IMR-90 (cell line): ENCODE data around the gene FA2H. TPM values are rescaled to one million over a fixed set of nuclear protein-coding genes. Genes with fewer than 3 reads are reported as not detected.

Source experiments
- ATAC-seq: fragments of 200-7000 bp; cut with Tn5 transposase; 2 replicates; pipeline ENCODE4 v1.9.1; 2020; ENCODE audit warnings: low read depth, mild to moderate bottlenecking, moderate library complexity
- BruUV-seq: library from RNA; stranded (reverse); fragments of 400-500 nt; replicated peaks from 2 replicates; lab custom pipeline; 2021; lab: Mats Ljungman, UMichigan
- CTCF ChIA-PET: fragments of 300-600 bp; formaldehyde crosslinking; extraction: SDS; loops from one replicate; lab custom pipeline; 2021; ENCODE audit warnings: antibody characterized with exemption; lab: Yijun Ruan, JAX
- POLR2A ChIA-PET: fragments of 300-600 bp; sonication (Branson Sonifier 250); formaldehyde crosslinking; loops from one replicate; lab custom pipeline; 2022; ENCODE audit warnings: antibody characterized with exemption; ENCODE audit not compliant: unreplicated experiment; lab: Charles Lee
- DNase-seq: peaks from one replicate; pipeline ENCODE4 v3.0.0; 2013
- H2AFZ ChIP-seq: replicated peaks from 2 replicates; pipeline ENCODE3; 2013; ENCODE audit warnings: low read length, mild to moderate bottlenecking; ENCODE audit not compliant: poor library complexity
- H2AK5ac ChIP-seq: 2 replicates; pipeline ENCODE4 v1.6.1; 2013; ENCODE audit warnings: low read depth, low read length, inconsistent platforms
- H2AK9ac ChIP-seq: replicated peaks from 2 replicates; pipeline ENCODE3; 2013; ENCODE audit warnings: mild to moderate bottlenecking, low read depth, low read length, moderate library complexity; ENCODE audit not compliant: poor library complexity
- H2BK120ac ChIP-seq: 2 replicates; pipeline ENCODE4 v1.6.1; 2013; ENCODE audit warnings: low read depth, low read length, inconsistent platforms
- H2BK15ac ChIP-seq: 3 replicates; pipeline ENCODE4 v1.6.1; 2013; ENCODE audit warnings: low read depth, low read length, inconsistent platforms
- H2BK20ac ChIP-seq: 2 replicates; pipeline ENCODE4 v1.6.1; 2013; ENCODE audit warnings: low read depth, mild to moderate bottlenecking, inconsistent platforms, low read length, moderate library complexity
- H2BK5ac ChIP-seq: 2 replicates; pipeline ENCODE4 v1.6.1; 2013; ENCODE audit warnings: mild to moderate bottlenecking, low read depth, low read length, inconsistent platforms; ENCODE audit not compliant: poor library complexity, severe bottlenecking
- H3K14ac ChIP-seq: replicated peaks from 2 replicates; pipeline ENCODE4 v1.6.1; 2013; ENCODE audit warnings: low read depth, low read length, inconsistent platforms
- H3K18ac ChIP-seq: 2 replicates; pipeline ENCODE4 v1.6.1; 2013; ENCODE audit warnings: low read depth, low read length, control low read depth
- H3K23ac ChIP-seq: 2 replicates; pipeline ENCODE4 v1.6.1; 2013; ENCODE audit warnings: low read depth, low read length, inconsistent platforms
- H3K27ac ChIP-seq: 2 replicates; pipeline ENCODE4 v1.5.1; 2013; ENCODE audit warnings: mild to moderate bottlenecking, control low read depth, low read length; ENCODE audit not compliant: insufficient read depth
- H3K27me3 ChIP-seq: 2 replicates; pipeline ENCODE4 v1.6.1; 2013; ENCODE audit warnings: low read length; ENCODE audit not compliant: control insufficient read depth, insufficient read depth
- H3K36me3 ChIP-seq: 2 replicates; pipeline ENCODE4 v1.6.1; 2013; ENCODE audit warnings: low read length, mixed read lengths; ENCODE audit not compliant: control insufficient read depth, insufficient read depth
- H3K4ac ChIP-seq: 2 replicates; pipeline ENCODE4 v1.6.1; 2013; ENCODE audit warnings: low read depth, low read length, inconsistent platforms
- H3K4me1 ChIP-seq: 2 replicates; pipeline ENCODE4 v1.6.1; 2013; ENCODE audit warnings: low read length, mixed read lengths; ENCODE audit not compliant: control insufficient read depth, insufficient read depth
- H3K4me2 ChIP-seq: 2 replicates; pipeline ENCODE4 v1.6.1; 2013; ENCODE audit warnings: low read depth, mild to moderate bottlenecking, control low read depth, low read length, moderate library complexity
- H3K4me3 ChIP-seq: 2 replicates; pipeline ENCODE4 v1.5.1; 2013; ENCODE audit warnings: low read depth, mild to moderate bottlenecking, control low read depth, low read length, moderate library complexity; ENCODE audit not compliant: insufficient read depth
- H3K56ac ChIP-seq: 2 replicates; pipeline ENCODE4 v1.6.1; 2013; ENCODE audit warnings: low read length, inconsistent platforms; ENCODE audit not compliant: insufficient read depth; ENCODE audit errors: extremely low read depth
- H3K79me1 ChIP-seq, 2 experiments: 2 replicates each; pipeline ENCODE4 v1.6.1; 2013; ENCODE audit warnings: low read length in 2 of 2, inconsistent platforms in 1 of 2, low read depth in 1 of 2
- H3K9ac ChIP-seq: 2 replicates; pipeline ENCODE4 v1.6.1; 2013; ENCODE audit warnings: low read depth, low read length, control low read depth
- H3K9me1 ChIP-seq: 2 replicates; pipeline ENCODE4 v1.6.1; 2013; ENCODE audit warnings: low read length, inconsistent platforms; ENCODE audit not compliant: insufficient read depth
- H3K9me3 ChIP-seq: 2 replicates; pipeline ENCODE4 v1.6.1; 2013; ENCODE audit warnings: low read length; ENCODE audit not compliant: control insufficient read depth, insufficient read depth
- H4K20me1 ChIP-seq: 2 replicates; pipeline ENCODE4 v1.6.1; 2013; ENCODE audit warnings: low read length, inconsistent platforms; ENCODE audit not compliant: insufficient read depth
- H4K5ac ChIP-seq: 2 replicates; pipeline ENCODE4 v1.6.1; 2013; ENCODE audit warnings: mild to moderate bottlenecking, low read depth, low read length, control low read depth
- H4K8ac ChIP-seq, 2 experiments: 2 replicates each; pipeline ENCODE4 v1.6.1; 2013; ENCODE audit warnings: low read depth in 2 of 2, low read length in 2 of 2, control low read depth in 1 of 2, inconsistent platforms in 1 of 2
- H4K91ac ChIP-seq: 2 replicates; pipeline ENCODE4 v1.6.1; 2013; ENCODE audit warnings: low read depth, low read length, inconsistent platforms; ENCODE audit not compliant: insufficient read depth
- BHLHE40 ChIP-seq: fragments of 150-350 bp; IDR thresholded peaks from 2 replicates; pipeline ENCODE4 v1.6.1; 2016; ENCODE audit warnings: mild to moderate bottlenecking, low read depth, low read length
- CHD1 ChIP-seq: IDR thresholded peaks from 2 replicates; pipeline ENCODE4 v1.6.1; 2012; ENCODE audit warnings: low read depth, low read length, improper control_type of control experiment
- FOS ChIP-seq: fragments of 150-350 bp; IDR thresholded peaks from 2 replicates; pipeline ENCODE4 v1.6.1; 2016; ENCODE audit warnings: low read depth, low read length
- MAZ ChIP-seq: IDR thresholded peaks from 2 replicates; pipeline ENCODE4 v1.6.1; 2012; ENCODE audit warnings: low read depth, mild to moderate bottlenecking, low read length, improper control_type of control experiment, moderate library complexity, borderline replicate concordance
- NFE2L2 ChIP-seq: fragments of 150-350 bp; IDR thresholded peaks from 2 replicates; pipeline ENCODE4 v1.6.1; 2016; ENCODE audit warnings: low read depth, mild to moderate bottlenecking, low read length
- POLR2A ChIP-seq: IDR thresholded peaks from 2 replicates; pipeline ENCODE4 v1.6.1; 2012; ENCODE audit warnings: mild to moderate bottlenecking, low read depth, low read length
- RCOR1 ChIP-seq: IDR thresholded peaks from 2 replicates; pipeline ENCODE4 v1.6.1; 2012; ENCODE audit warnings: mild to moderate bottlenecking, low read length, improper control_type of control experiment; ENCODE audit not compliant: insufficient replicate concordance
- RFX5 ChIP-seq: IDR thresholded peaks from 2 replicates; pipeline ENCODE4 v1.8.0; 2012; ENCODE audit warnings: low read depth, mild to moderate bottlenecking, low read length, moderate library complexity
- SMC3 ChIP-seq: fragments of 150-350 bp; IDR thresholded peaks from 2 replicates; pipeline ENCODE4 v1.6.1; 2016; ENCODE audit warnings: low read depth, mild to moderate bottlenecking, antibody characterized with exemption, low read length, moderate library complexity
- WGBS, 2 experiments: methylation state at CpG; one replicate each; pipeline versions ENCODE4 v1.1.5 to v1.1.7; 2013; ENCODE audit warnings: missing lambda C conversion rate in 2 of 2; ENCODE audit not compliant: insufficient read length in 1 of 2; ENCODE audit errors: extremely low coverage in 2 of 2; 5-methylcytosine and 5-hydroxymethylcytosine counted together
- dilution Hi-C: fragments of 300-500 bp; cut with HindIII; formaldehyde crosslinking; loops from one replicate; pipeline ENCODE4 v1.14.3; 2018; ENCODE audit warnings: low sequenced_read_pairs; ENCODE audit not compliant: unreplicated experiment
- in situ Hi-C: fragments of 300-500 bp; cut with MboI; formaldehyde crosslinking; loops from 3 replicates; pipeline ENCODE4 v1.14.3; 2019; ENCODE audit warnings: low sequenced_read_pairs, inconsistent platforms, mixed read lengths
- intact Hi-C: fragments of 100-400 bp; cut with micrococcal nuclease; formaldehyde crosslinking; loops from 2 replicates; pipeline ENCODE4 v1.10.0; 2022
- polyA plus RNA-seq, 3 experiments: library from polyadenylated mRNA; depleted of rRNA; stranded (reverse); fragments of >200 nt; gene quantifications; 2 replicates each; pipeline ENCODE4 v1.2.3, GENCODE V29; 2012; ENCODE audit warnings: low replicate concordance in 1 of 3
- total RNA-seq: library from RNA; depleted of rRNA; stranded (reverse); fragments of >200 nt; gene quantifications from 2 replicates; pipeline ENCODE4 v1.2.3, GENCODE V29; 2012
- TF ChIP-seq, protein P1 (sequence below): conservative IDR thresholded peaks from 2 replicates; pipeline ENCODE4 v1.5.1; 2012; ENCODE audit warnings: mild to moderate bottlenecking, low read depth, low read length, improper control_type of control experiment
- TF ChIP-seq, protein P2 (sequence below): fragments of 150-350 bp; IDR thresholded peaks from 2 replicates; pipeline ENCODE4 v1.6.1; 2016; ENCODE audit warnings: low read depth, mild to moderate bottlenecking, low read length, moderate library complexity, borderline replicate concordance

FA2H gene
- total and polyA plus RNA-seq, 2 of the 4 experiments (the other 2 are of a cell fraction) = not detected

DNA sequence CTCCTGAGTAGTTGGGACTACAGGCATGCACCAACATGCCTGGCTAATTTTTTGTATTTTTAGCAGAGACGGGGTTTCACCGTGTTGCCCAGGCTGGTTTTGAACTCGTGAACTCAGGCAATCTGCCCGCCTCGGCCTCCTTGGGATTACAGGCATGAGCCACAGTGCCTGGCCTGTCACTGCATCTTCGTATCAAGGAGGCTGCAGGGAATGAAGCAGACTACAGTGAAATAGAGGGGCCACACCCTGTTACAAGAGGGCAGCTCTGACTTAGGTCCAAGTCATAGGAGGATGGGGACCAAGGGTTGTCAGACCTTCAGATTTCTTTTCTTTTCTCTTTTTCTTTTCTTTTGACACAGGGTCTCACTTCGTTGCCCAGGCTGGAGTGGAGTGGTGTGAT, 28.7 kb downstream of the FA2H start:
- Histone ChIP-seq H3K9me1 (peaks cover 4% of the 10 kb centered on the region; the same call in 1 of the 2 replicates), H3K4me2 (no peak overlapping the region), H4K5ac (no peak overlapping the region), H4K91ac (no peak overlapping the region), H3K56ac (no peak overlapping the region), H3K4me1 (peaks cover 13% of the 10 kb centered on the region), H4K20me1 (no peaks in the 10 kb centered on the region), H2AK5ac (0 out of 2 replicates have a peak overlapping the region, but pooled peaks have one; percentile 24), H3K4ac (no peak overlapping the region), H2AK9ac (no peak overlapping the region), H2BK15ac (no peak overlapping the region), H3K27me3 (no peaks in the 10 kb centered on the region), H2AFZ (no peak overlapping the region), H3K14ac (no peak overlapping the region), H3K23ac (no peak overlapping the region), H3K4me3 (no peak overlapping the region), H3K9ac (no peak overlapping the region), H3K79me1 (no peaks in the 10 kb centered on the region), H2BK20ac (no peak overlapping the region; the same call in 1 of the 2 replicates), H3K27ac (no peak overlapping the region), H3K9me3 (no peaks in the 10 kb centered on the region), H2BK5ac (no peak overlapping the region), H3K36me3 (no peaks in the 10 kb centered on the region), H4K8ac (0 out of 4 replicates have a peak overlapping the region, but pooled peaks of 1 of the 2 experiments have one; percentile 19), H3K18ac (no peak overlapping the region), H2BK120ac (no peak overlapping the region; the same call in 1 of the 2 replicates)
- ChIA-PET POLR2A (no interaction called here), CTCF (no interaction called here)
- in situ Hi-C loops (no loop called here), intact Hi-C loops (no loop called here), dilution Hi-C loops (no loop called here)
- no TSS peak for BruUV-seq
- DNase-seq (no peak), ATAC-seq (no peak)
- 70% methylated on average over 5 of the region's 7 CpGs; no CpG with 5 or more reads in 1 of the 2 experiments for WGBS, 2 experiments
- TF ChIP-seq POLR2A = no peak
- no peak for TF ChIP-seq RCOR1
- TF ChIP-seq RFX5 = no peak
- no peak for TF ChIP-seq FOS
- TF ChIP-seq, protein P1, sequence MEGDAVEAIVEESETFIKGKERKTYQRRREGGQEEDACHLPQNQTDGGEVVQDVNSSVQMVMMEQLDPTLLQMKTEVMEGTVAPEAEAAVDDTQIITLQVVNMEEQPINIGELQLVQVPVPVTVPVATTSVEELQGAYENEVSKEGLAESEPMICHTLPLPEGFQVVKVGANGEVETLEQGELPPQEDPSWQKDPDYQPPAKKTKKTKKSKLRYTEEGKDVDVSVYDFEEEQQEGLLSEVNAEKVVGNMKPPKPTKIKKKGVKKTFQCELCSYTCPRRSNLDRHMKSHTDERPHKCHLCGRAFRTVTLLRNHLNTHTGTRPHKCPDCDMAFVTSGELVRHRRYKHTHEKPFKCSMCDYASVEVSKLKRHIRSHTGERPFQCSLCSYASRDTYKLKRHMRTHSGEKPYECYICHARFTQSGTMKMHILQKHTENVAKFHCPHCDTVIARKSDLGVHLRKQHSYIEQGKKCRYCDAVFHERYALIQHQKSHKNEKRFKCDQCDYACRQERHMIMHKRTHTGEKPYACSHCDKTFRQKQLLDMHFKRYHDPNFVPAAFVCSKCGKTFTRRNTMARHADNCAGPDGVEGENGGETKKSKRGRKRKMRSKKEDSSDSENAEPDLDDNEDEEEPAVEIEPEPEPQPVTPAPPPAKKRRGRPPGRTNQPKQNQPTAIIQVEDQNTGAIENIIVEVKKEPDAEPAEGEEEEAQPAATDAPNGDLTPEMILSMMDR = no peak
- TF ChIP-seq BHLHE40 = no peak
- TF ChIP-seq CHD1 = no peak
- no peak for TF ChIP-seq MAZ
- TF ChIP-seq SMC3 = no peak
- TF ChIP-seq NFE2L2 = no peak
- TF ChIP-seq, protein P2, sequence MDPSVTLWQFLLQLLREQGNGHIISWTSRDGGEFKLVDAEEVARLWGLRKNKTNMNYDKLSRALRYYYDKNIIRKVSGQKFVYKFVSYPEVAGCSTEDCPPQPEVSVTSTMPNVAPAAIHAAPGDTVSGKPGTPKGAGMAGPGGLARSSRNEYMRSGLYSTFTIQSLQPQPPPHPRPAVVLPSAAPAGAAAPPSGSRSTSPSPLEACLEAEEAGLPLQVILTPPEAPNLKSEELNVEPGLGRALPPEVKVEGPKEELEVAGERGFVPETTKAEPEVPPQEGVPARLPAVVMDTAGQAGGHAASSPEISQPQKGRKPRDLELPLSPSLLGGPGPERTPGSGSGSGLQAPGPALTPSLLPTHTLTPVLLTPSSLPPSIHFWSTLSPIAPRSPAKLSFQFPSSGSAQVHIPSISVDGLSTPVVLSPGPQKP = no peak
